NOMO-1 treated with DMSO at 0.1 percent for 48 hours (cell line): ENCODE results near the gene BRD9.
"Not testable (repeated sequence)": the region's sequence is repeated elsewhere in the genome, so short reads cannot be mapped to it uniquely, and the experiment has no call there.

Experiments
- DNase-seq: peaks from one replicate; lab custom pipeline; 2025; ENCODE audit not compliant: unreplicated experiment; lab: John Stamatoyannopoulos, UW

BRD9 gene

DNA sequence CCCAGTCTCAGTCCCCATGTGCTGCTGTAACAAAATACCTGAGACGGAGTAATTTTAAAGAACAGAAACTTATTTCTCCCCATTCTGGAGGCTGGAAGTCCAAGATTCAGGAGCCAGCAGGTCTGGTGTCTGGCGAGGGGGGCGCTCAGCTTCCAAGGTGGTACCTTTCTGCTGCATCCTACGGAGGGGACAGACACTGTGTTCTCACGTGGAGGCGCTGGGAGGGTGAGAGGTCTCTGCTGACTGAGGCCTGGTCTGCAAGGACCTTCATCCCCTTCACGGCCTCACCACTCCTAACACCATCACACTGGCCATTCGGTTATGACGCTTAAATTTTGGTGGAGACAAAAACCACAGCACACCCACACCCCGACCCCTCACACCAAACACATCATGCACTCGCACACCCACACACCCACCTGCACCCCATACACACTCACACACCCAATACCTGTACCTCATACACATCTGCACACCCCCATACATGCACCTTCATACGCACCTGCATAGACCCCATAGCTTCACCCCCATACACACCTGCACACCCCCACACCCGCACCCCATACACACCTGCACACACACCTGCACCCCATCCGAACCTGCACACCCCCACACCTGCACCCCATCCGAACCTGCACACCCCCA is 32.0 kb downstream of the BRD9 start:
- DNase-seq, result no peak

DNA sequence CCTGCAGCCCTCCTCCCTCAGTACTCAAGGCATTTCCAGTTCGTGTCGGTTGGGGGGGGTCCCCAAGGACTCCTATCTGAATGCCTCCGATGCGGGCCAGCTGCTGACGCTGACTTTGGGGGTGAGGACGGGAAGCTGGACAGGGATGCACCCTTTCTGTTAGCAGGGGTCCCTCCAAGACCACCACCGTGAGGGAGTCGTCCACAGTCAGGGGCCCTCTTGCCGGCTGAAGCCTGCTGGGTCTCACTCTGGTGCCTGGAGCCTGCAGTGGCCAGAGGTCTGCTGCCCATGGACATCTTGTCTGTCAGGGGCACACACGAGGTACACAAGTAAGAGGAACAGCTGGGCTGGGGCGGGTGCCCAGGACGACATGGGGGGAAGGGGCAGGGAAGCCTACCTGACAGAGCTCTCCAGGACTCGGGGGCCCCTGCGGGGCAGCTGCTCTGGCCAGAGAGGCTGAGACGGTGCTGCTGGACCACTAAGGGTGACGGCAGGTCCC is 32.8 kb downstream of the BRD9 start:
- no peak for DNase-seq

DNA sequence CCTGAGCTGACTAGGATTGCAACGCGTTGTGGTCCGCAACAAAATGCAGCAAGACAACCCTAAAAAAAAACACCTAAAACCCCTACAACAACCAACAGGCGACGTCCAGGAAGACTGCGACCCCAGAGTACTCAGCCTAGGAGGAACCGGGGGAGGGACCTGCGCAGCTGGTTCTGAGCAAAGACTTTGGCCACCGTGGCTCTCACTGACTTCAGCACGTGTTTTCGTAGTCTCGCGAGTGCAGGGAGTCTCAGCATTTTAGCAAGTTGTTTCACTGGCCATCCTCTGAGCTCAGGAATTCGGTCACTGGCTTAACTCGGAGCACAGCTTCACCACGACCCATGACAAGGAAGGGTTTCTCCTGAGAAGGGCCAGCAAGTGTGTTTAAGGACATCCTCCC is 33.2 kb downstream of the BRD9 start:
- no peak for DNase-seq

DNA sequence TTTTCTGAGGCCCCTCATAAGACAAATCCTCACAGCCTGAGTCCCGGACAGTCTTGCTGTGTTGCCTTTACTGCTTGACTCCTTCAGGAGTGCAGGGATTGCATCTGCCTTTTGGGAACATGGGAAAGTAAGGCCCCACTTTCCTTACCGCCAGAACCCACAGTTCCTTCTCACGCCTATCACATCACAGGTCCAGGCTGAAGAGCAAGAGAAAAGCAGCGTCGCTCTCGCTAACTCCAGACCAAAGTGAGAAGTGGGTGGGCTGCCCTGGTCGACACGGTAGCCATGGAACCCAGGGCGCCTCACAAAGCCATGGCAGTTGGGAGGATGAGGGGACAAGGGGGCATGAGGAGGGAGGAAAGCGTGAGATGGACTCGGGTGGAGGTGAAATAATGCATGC is 33.9 kb downstream of the BRD9 start:
- DNase-seq, result no peak

DNA sequence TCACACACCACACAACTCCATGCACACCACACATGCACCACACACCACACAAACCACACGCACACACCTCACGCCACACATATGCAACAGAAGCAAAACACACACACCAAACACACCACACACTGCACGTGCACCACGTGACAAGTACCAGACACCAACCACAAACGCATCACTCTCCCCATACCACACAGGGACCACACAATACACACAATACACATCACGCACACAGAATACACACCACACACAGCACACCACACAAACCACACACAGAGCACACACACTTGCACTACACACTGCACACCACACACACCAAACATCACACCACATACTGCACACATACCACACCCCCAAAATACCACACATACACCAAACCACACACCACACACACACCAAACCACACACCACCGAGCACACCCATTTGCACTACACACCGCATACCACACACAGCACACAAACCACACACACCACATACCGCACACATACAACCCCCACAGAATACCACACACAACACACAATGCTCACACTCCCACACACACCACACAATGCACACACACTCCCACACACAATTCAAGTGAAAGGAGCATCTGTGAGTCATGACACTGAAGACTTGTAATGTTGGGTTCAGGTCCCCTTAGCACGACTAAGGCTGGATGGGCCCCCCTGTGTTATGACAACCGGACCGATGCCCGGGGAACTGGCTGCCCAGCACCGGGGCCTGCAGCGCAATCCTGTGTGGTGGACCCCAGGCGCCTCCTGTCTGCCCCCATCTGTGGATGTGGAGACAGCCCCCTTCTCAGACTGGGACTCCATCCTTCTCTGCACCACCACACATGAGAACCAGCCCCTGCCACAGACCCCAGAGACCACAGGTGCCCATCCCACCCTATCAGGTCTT is 35.8 kb downstream of the BRD9 start:
- no peak for DNase-seq

DNA sequence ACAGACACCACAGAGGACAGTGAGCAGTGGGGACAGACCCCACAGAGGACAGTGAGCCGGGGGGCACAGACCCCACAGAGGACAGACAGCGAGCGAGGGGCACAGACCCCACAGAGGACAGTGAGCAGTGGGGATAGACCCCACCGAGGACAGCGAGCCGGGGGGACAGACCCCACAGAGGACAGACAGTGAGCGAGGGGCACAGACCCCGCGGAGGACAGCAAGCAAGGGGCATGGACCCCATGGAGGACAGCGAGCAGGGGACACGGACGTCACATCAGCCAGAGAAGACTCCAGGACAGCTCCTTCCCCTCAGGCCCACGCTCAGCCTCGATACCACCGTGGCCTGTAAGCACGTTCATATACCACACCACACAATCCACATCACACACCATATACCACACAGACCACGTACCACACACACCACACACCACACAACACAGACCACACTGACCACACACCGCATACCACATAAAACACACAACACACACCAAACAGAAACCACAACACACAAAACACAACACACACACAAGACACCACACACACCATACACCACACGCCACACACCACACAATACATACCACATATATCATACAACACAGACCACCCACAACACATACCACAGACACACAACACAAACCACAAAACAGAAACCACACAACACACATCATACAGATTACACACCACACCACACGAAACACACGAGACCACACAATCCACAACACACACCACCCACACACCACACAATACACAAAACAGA is 36.6 kb downstream of the BRD9 start:
- peak; percentile 17 for DNase-seq

DNA sequence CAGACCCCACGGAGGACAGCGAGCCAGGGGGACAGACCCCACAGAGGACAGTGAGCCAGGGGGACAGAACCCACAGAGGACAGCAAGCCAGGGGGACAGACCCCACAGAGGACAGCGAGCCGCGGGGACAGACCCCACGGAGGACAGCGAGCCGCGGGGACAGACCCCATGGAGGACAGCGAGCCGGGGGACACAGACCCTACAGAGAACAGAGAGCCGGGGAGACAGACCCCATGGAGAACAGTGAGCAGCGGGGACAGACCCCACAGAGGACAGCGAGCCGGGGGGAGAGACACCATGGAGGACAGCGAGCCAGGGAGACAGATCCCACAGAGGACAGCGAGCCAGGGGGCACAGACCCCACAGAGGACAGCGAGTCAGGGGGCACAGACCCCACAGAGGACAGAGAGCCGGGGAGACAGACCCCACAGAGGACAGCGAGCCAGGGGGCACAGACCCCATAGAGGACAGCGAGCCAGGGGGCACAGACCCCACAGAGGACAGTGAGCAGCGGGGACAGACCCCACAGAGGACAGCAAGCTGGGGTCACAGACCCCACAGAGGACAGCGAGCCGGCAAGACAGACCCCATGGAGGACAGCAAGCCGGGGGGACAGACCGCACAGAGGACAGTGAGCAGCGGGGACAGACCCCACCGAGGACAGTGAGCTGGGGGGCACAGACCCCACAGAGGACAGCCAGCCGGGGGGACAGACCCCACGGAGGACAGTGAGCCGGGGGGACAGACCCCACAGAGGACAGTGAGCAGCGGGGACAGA is 37.4 kb downstream of the BRD9 start:
- no peak for DNase-seq

DNA sequence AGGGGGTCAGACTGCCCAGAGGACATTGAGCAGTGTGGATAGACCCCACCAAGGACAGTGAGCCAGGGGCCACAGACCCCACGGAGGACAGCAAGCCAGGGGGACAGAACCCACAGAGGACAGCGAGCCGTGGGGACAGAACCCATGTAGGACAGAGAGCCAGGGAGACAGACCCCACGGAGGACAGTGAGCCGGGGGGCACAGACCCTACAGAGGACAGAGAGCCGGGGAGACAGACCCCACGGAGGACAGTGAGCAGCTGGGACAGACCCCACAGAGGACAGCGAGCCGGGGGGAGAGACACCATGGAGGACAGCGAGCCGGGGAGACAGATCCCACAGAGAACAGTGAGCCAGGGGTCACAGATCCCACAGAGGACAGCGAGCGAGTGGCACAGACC is 38.4 kb downstream of the BRD9 start:
- no peak for DNase-seq

DNA sequence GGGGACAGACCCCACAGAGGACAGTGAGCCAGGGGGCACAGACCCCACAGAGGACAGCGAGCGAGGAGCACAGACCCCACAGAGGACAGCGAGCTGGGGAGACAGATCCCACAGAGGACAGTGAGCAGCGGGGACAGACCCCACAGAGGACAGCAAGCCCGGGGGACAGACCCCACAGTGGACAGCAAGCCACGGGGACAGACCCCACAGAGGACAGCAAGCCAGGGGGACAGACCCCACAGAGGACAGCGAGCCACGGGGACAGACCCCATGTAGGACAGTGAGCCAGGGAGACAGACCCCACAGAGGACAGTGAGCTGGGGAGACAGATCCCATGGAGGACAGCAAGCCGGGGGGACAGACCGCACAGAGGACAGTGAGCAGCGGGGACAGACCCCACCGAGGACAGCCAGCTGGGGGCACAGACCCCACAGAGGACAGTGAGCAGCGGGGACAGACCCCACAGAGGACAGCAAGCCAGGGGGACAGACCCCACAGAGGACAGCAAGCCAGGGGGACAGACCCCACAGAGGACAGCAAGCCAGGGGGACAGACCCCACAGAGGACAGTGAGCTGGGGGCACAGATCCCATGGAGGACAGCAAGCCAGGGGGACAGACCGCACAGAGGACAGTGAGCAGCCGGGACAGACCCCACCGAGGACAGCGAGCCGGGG is 39.0 kb downstream of the BRD9 start:
- DNase-seq, result not testable (repeated sequence)

DNA sequence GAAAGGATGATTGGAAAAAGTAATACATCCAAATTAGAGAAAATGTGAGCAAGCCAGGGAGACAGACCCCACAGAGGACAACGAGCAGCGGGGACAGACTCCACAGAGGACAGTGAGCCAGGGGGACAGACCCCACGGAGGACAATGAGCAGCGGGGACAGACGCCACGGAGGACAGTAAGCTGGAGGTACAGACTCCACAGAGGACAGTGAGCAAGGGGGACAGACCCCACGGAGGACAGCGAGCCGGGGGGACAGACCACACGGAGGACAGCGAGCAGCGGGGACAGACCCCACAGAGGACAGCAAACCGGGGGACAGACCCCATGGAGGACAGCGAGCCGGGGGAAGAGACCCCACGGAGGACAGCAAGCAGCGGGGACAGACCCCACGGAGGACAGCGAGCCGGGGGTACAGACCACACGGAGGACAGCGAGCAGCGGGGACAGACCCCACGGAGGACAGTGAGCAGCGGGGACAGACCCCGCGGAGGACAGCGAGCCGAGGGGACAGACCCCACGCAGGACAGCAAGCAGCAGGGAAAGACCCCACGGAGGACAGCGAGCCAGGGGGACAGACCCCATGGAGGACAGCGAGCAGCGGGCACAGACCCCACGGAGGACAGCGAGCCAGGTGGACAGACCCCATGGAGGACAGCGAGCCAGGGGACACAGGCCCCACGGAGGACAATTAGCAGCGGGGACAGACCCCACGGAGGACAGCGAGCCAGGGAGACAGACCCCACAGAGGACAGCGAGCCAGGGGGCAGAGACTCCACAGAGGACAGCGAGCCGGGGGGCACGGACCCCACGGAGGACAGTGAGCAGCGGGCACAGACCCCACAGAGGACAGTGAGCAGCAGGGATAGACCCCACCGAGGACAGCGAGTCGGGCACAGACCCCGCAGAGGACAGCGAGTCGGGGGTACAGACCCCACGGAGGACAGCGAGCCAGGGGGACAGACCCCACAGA is 39.9 kb downstream of the BRD9 start:
- no peak for DNase-seq

DNA sequence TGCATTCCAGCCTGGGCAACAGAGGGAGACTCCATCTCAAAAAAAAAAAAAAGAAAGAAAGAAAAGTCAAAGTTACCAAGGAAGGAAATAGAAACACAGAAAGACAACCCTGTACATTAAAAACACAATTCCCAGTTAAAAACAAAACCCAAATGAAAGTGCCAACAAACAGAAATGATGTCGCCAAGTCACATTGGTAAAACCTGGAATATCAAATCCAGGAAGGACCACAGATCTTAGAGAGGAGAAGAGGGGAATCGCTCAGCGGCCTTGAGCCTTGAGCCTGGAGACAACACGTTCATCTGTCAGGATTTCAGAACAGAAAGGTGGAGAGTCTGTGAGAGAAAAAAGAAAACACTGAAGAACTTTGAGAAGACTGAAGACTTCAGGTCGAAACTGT is 40.6 kb downstream of the BRD9 start:
- no peak for DNase-seq

DNA sequence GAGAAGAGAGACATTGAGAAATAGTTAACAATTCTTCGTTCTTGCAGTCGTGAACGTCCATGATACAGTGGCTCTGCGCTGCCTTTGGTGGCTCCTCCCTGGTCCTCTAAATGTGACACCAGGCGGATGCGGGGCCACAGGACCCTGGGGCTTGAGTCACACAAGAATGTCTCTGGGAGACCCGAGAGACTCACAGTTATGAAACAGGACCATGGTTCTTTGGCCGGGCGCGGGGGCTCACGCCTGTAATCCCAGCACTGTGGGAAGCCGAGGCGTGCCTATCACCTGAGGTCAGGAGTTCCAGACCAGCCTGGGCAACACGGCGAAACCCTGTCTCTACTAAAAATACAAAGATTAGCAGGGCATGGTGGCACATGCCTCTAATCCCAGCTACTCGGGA is 41.0 kb downstream of the BRD9 start:
- no peak for DNase-seq

DNA sequence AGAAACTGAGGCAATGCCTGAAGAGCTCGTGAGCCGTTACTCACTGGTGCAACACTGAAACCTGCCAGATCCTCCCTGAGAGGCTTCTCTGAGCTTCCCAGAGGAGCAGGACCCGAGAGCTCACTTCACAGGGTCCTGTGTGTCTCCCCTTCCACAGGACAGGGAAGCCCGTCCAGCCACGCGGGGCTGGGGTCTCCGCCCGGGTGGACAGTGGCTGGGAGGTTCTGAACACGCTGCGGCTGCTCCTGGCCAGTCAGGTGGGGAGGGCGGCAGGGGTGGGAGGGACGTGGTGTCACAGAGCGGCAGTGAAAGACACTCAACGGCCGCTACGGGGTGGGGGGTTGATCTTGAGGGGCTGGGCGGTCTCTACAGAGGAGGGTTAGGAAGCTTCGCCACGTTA is 41.5 kb downstream of the BRD9 start:
- no peak for DNase-seq

DNA sequence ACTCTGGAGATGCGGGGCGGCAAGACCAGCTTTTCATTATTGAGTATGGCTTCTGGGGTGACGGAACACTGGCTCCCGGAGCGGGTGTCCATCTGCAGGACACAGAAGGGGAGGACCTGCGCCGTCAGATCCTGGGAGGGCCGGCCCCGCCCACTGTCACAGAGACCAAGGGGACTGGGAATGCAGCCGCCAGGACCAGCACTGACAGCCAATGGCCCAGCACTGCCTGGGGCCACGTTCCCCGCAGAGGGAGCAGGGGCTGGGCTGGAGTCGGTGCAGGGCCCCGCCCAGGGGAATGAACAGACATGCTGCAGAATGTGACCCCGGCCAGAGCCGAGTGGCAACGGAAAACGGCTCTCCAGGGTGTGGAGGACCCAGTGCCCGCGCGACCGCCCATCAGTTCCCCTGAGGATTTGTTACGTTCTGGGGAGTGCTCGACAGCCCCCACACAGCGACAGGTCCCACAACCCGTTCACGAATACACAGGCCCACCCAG is 42.0 kb downstream of the BRD9 start, which contains the start of gene ZDHHC11:
ZDHHC11 (minus strand) TSS at position 476 of the 496 bp plus-strand sequence; CDS start at position 92, 384 bp downstream.
- DNase-seq, result no peak

DNA sequence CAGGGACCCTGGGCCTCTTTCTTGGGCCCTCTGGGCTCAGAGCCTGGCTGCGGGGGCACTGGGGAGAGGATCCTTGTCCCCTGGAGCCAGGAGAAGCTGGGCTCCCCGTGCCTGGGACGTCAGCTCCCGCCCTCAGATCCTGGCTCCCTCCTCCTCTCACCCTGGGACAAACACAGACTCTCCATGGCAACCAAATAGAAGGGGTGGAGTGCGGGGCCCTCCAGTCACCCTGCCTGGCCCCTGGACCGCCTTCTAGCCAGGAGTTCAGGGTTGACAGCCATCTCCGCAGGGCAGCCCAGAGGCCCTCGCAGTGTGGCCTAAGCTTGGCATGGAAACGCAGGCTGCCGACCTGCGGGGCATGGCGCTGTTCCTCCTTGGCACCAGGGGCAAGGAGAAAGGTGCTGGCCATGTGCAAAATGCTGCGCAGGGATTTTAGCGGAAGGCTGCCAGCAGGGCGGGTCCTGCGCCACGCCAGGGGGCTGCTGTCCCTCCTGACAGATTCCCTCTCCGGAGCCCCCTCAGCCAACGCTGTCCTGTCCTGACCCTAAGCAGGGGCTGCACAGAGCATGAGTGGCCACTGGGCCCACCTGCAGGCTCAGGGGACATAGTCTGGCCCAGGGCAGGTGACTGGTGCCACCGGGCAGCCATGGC is 42.8 kb downstream of the BRD9 start:
- DNase-seq, result no peak

DNA sequence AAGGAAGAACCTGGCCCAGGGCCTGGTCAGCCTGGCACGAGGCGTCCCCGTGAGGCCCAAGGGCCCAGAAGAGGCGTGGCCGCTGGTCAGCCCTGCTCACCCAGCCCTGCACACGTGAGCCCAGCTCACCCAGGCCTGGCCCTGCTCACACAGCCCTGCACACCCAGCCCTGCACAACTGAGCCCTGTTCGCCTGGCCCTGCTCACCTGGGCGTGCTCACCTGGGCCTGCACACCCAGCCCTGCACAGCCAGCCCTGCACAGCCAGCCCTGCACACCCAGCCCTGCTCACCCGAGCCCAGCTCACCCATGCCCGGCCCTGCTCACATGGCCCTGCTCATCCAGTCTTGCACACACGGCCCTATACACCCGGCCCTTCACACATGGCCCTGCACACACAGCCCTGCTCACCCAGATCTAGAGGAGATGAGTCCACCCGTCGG is 43.9 kb downstream of the BRD9 start:
- DNase-seq, result no peak

DNA sequence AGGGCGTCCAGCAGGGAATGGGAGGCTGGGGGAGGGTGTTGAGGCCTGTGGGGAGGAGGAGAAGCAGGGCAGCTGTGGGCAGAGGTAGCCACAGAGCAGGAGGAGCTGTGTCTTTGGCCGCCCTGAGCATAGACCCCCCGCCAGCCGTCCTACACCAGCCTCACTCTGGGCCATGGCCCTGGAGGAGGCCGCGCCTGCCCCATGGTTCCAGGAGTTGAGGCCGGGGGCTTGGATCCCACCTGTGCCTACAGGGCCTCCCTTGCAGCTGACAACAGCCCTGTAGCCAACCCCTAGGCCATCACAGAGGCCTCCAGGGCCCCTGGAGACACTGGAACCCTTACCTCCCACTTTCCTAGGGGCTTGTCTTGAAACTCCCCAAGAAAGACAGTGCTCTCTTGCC is 44.9 kb downstream of the BRD9 start:
- DNase-seq, result not testable (repeated sequence)

DNA sequence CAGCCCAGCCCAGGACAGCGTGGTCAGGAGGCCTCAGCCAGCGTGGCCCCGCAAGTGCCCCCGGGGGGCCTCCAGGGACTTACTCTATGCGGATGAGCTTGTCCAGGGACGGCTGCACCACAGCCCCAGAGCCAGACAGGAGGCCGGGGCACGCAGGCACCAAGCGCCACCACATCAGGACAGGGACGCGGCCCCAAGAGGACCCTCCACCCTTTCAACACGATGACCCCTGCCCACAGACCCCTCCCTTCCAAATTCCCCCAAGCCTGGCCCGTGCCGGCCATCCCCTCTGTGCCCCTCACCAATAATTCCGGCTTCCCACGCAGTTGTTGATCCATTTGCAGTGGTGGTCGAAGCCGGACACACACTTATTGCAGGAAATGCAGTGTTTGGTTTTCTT is 45.4 kb downstream of the BRD9 start:
- DNase-seq, result not testable (repeated sequence)
